Measurements from ENCODE around the gene ZYX. TPM values are rescaled to one million over a fixed set of nuclear protein-coding genes. Genes with fewer than 3 reads are reported as not detected.
A peak's percentile ranks its signal among the peaks of the same experiment; 100 is the strongest.

ZYX gene
- total and polyA plus RNA-seq, 5 donors from 2014 or later = 81.1 to 174 (median 92.8) TPM

- peak overlapping the region in 1 of 4 donors; percentile 73 for H3K4me3 Mint-ChIP-seq
- Histone ChIP-seq H3K27me3 (ENCODE audit: control insufficient read depth, insufficient read depth, low read length) (peaks cover 4% of the 10 kb centered on the region), H3K36me3 (ENCODE audit: control insufficient read depth, insufficient read depth, low read length) (no peaks in the 10 kb centered on the region), H3K4me3 (ENCODE audit: low read depth, low read length) (no peak overlapping the region), H3K27ac (ENCODE audit: insufficient read depth, low read length, poor library complexity, severe bottlenecking) (no peak overlapping the region), H3K9me3 (ENCODE audit: control insufficient read depth in 2 of 2, low read length in 2 of 2) (no peaks in the 10 kb centered on the region), H3K4me1 (ENCODE audit: control insufficient read depth, insufficient read depth, low read length, poor library complexity, severe bottlenecking) (peaks cover 7% of the 10 kb centered on the region)
- H3K9me3 Mint-ChIP-seq = no peaks in the 10 kb centered on the region
- H3K36me3 Mint-ChIP-seq = no peaks in the 10 kb centered on the region
- no peak overlapping the region for H3K27ac Mint-ChIP-seq
- peaks cover 23% of the 10 kb centered on the region for H3K27me3 Mint-ChIP-seq
- no peak for DNase-seq
- H3K4me1 Mint-ChIP-seq = peaks cover 4 to 17% (median 7%) of the 10 kb centered on the region in 4 donors
- ATAC-seq (ENCODE audit: low read depth in 2 of 2) = no peak
These were observed 33.2 kb upstream of the ZYX start for GRCh38 chr7:143347950-143348349.

GRCh38 chr7:143351060-143351459 is 30.1 kb upstream of the ZYX start:
- no peak overlapping the region for H3K27ac Mint-ChIP-seq
- H3K9me3 Mint-ChIP-seq = peaks cover 0 to 2% (median 0%) of the 10 kb centered on the region in 7 donors
- Histone ChIP-seq H3K27me3 (ENCODE audit: control insufficient read depth, insufficient read depth, low read length) (peaks cover 4% of the 10 kb centered on the region), H3K36me3 (ENCODE audit: control insufficient read depth, insufficient read depth, low read length) (no peaks in the 10 kb centered on the region), H3K4me1 (ENCODE audit: control insufficient read depth, insufficient read depth, low read length, poor library complexity, severe bottlenecking) (no peaks in the 10 kb centered on the region), H3K9me3 (ENCODE audit: control insufficient read depth in 2 of 2, low read length in 2 of 2) (no peaks in the 10 kb centered on the region), H3K4me3 (ENCODE audit: low read depth, low read length) (no peak overlapping the region), H3K27ac (ENCODE audit: insufficient read depth, low read length, poor library complexity, severe bottlenecking) (no peak overlapping the region)
- no peak overlapping the region for H3K4me3 Mint-ChIP-seq
- no peak for ATAC-seq (ENCODE audit: low read depth in 2 of 2)
- peaks cover 0 to 6% (median 2%) of the 10 kb centered on the region in 4 donors for H3K4me1 Mint-ChIP-seq
- peaks cover 19% of the 10 kb centered on the region for H3K27me3 Mint-ChIP-seq
- DNase-seq = no peak
- no peaks in the 10 kb centered on the region for H3K36me3 Mint-ChIP-seq

- Mint-ChIP-seq H3K9me3 (peaks cover 0 to 2% (median 0%) of the 10 kb centered on the region in 7 donors), H3K27ac (no peak overlapping the region)
- ATAC-seq (ENCODE audit: low read depth in 2 of 2) = no peak
These were observed 29.6 kb upstream of the ZYX start for GRCh38 chr7:143351574-143351973.

GRCh38 chr7:143352531-143353002 is 28.6 kb upstream of the ZYX start:
- Histone ChIP-seq H3K27ac (ENCODE audit: insufficient read depth, low read length, poor library complexity, severe bottlenecking) (no peak overlapping the region), H3K9me3 (ENCODE audit: control insufficient read depth in 2 of 2, low read length in 2 of 2) (no peaks in the 10 kb centered on the region), H3K4me3 (ENCODE audit: low read depth, low read length) (no peak overlapping the region), H3K27me3 (ENCODE audit: control insufficient read depth, insufficient read depth, low read length) (peaks cover 4% of the 10 kb centered on the region), H3K4me1 (ENCODE audit: control insufficient read depth, insufficient read depth, low read length, poor library complexity, severe bottlenecking) (no peaks in the 10 kb centered on the region), H3K36me3 (ENCODE audit: control insufficient read depth, insufficient read depth, low read length) (no peaks in the 10 kb centered on the region)
- Mint-ChIP-seq H3K9me3 (peaks cover 0 to 2% (median 0%) of the 10 kb centered on the region in 7 donors), H3K27me3 (peaks cover 9% of the 10 kb centered on the region), H3K4me1 (peaks cover 0 to 2% (median 0%) of the 10 kb centered on the region in 4 donors), H3K27ac (no peak overlapping the region), H3K4me3 (no peak overlapping the region), H3K36me3 (no peaks in the 10 kb centered on the region)
- DNase-seq (no peak), ATAC-seq (ENCODE audit: low read depth in 2 of 2) (no peak)

More at GRCh38 chr7:143351574-143351973, 29.6 kb upstream of the ZYX start:
- H3K4me3 ChIP-seq (ENCODE audit: low read depth, low read length) = no peak overlapping the region
- no peak overlapping the region for H3K27ac ChIP-seq (ENCODE audit: insufficient read depth, low read length, poor library complexity, severe bottlenecking)
- no peaks in the 10 kb centered on the region for H3K9me3 ChIP-seq (ENCODE audit: control insufficient read depth in 2 of 2, low read length in 2 of 2)
- peaks cover 4% of the 10 kb centered on the region for H3K27me3 ChIP-seq (ENCODE audit: control insufficient read depth, insufficient read depth, low read length)
- peaks cover 0 to 6% (median 2%) of the 10 kb centered on the region in 4 donors for H3K4me1 Mint-ChIP-seq
- peaks cover 14% of the 10 kb centered on the region for H3K27me3 Mint-ChIP-seq
- no peak for DNase-seq
- H3K4me1 ChIP-seq (ENCODE audit: control insufficient read depth, insufficient read depth, low read length, poor library complexity, severe bottlenecking) = no peaks in the 10 kb centered on the region
- H3K4me3 Mint-ChIP-seq = no peak overlapping the region
- H3K36me3 Mint-ChIP-seq = no peaks in the 10 kb centered on the region
- no peaks in the 10 kb centered on the region for H3K36me3 ChIP-seq (ENCODE audit: control insufficient read depth, insufficient read depth, low read length)

- Mint-ChIP-seq H3K4me1 (peaks cover 0 to 4% (median under 1%) of the 10 kb centered on the region in 4 donors), H3K4me3 (no peak overlapping the region), H3K27me3 (peaks cover 16% of the 10 kb centered on the region), H3K9me3 (peaks cover 0 to 2% (median 0%) of the 10 kb centered on the region in 7 donors), H3K36me3 (no peaks in the 10 kb centered on the region), H3K27ac (no peak overlapping the region)
- Histone ChIP-seq H3K36me3 (ENCODE audit: control insufficient read depth, insufficient read depth, low read length) (no peaks in the 10 kb centered on the region), H3K4me3 (ENCODE audit: low read depth, low read length) (no peak overlapping the region), H3K4me1 (ENCODE audit: control insufficient read depth, insufficient read depth, low read length, poor library complexity, severe bottlenecking) (no peaks in the 10 kb centered on the region), H3K9me3 (ENCODE audit: control insufficient read depth in 2 of 2, low read length in 2 of 2) (no peaks in the 10 kb centered on the region), H3K27me3 (ENCODE audit: control insufficient read depth, insufficient read depth, low read length) (peaks cover 4% of the 10 kb centered on the region), H3K27ac (ENCODE audit: insufficient read depth, low read length, poor library complexity, severe bottlenecking) (no peak overlapping the region)
- DNase-seq (no peak), ATAC-seq (ENCODE audit: low read depth in 2 of 2) (no peak)
These were observed 26.8 kb upstream of the ZYX start for GRCh38 chr7:143354376-143354775.

- Histone ChIP-seq H3K36me3 (ENCODE audit: control insufficient read depth, insufficient read depth, low read length) (no peaks in the 10 kb centered on the region), H3K4me3 (ENCODE audit: low read depth, low read length) (no peak overlapping the region), H3K27me3 (ENCODE audit: control insufficient read depth, insufficient read depth, low read length) (no peaks in the 10 kb centered on the region), H3K9me3 (ENCODE audit: control insufficient read depth in 2 of 2, low read length in 2 of 2) (no peaks in the 10 kb centered on the region), H3K27ac (ENCODE audit: insufficient read depth, low read length, poor library complexity, severe bottlenecking) (no peak overlapping the region), H3K4me1 (ENCODE audit: control insufficient read depth, insufficient read depth, low read length, poor library complexity, severe bottlenecking) (no peaks in the 10 kb centered on the region)
- H3K4me3 Mint-ChIP-seq = no peak overlapping the region
- H3K9me3 Mint-ChIP-seq = peaks cover 0 to 2% (median 0%) of the 10 kb centered on the region in 7 donors
- H3K4me1 Mint-ChIP-seq = peaks cover 0 to 4% (median under 1%) of the 10 kb centered on the region in 4 donors
- peaks cover 22% of the 10 kb centered on the region for H3K27me3 Mint-ChIP-seq
- no peak overlapping the region for H3K27ac Mint-ChIP-seq
- no peaks in the 10 kb centered on the region for H3K36me3 Mint-ChIP-seq
- DNase-seq = no peak
- ATAC-seq (ENCODE audit: low read depth in 2 of 2) = no peak
These were observed 26.2 kb upstream of the ZYX start for GRCh38 chr7:143354965-143355364.

- ATAC-seq (ENCODE audit: low read depth in 2 of 2) (no peak), DNase-seq (no peak)
- Histone ChIP-seq H3K4me3 (ENCODE audit: low read depth, low read length) (no peak overlapping the region), H3K36me3 (ENCODE audit: control insufficient read depth, insufficient read depth, low read length) (no peaks in the 10 kb centered on the region), H3K27me3 (ENCODE audit: control insufficient read depth, insufficient read depth, low read length) (peaks cover 4% of the 10 kb centered on the region), H3K9me3 (ENCODE audit: control insufficient read depth in 2 of 2, low read length in 2 of 2) (no peaks in the 10 kb centered on the region), H3K27ac (ENCODE audit: insufficient read depth, low read length, poor library complexity, severe bottlenecking) (no peak overlapping the region), H3K4me1 (ENCODE audit: control insufficient read depth, insufficient read depth, low read length, poor library complexity, severe bottlenecking) (no peaks in the 10 kb centered on the region)
- Mint-ChIP-seq H3K27ac (no peak overlapping the region), H3K4me3 (peak overlapping the region in 1 of 4 donors; percentile 16), H3K27me3 (peaks cover 29% of the 10 kb centered on the region), H3K9me3 (peaks cover 0 to 2% (median 0%) of the 10 kb centered on the region in 7 donors), H3K36me3 (peaks cover 2% of the 10 kb centered on the region), H3K4me1 (peaks cover 3 to 10% (median 5%) of the 10 kb centered on the region in 4 donors)
These were observed 25.4 kb upstream of the ZYX start for GRCh38 chr7:143355450-143356385.

Measured in CD4-positive, CD25-positive, alpha-beta regulatory T cell (primary cell).